Neuronal stem cell (in vitro differentiated cells): ENCODE results near the gene ARL10.

Experiments
- DNase-seq: peaks from one replicate; pipeline ENCODE4 v3.0.0-alpha.2; 2013; ENCODE audit warnings: low spot score
- H2AFZ ChIP-seq: one replicate; pipeline ENCODE4 v1.6.1; 2013; ENCODE audit warnings: mild to moderate bottlenecking, low read length, inconsistent platforms
- H2AK5ac ChIP-seq: 2 replicates; pipeline ENCODE4 v1.6.1; 2013; ENCODE audit warnings: low read depth, mild to moderate bottlenecking, inconsistent platforms, low read length, moderate library complexity, mixed read lengths
- H2BK120ac ChIP-seq: 2 replicates; pipeline ENCODE4 v1.6.1; 2013; ENCODE audit warnings: low read depth, mild to moderate bottlenecking, inconsistent platforms, low read length, moderate library complexity, mixed read lengths
- H2BK12ac ChIP-seq: one replicate; pipeline ENCODE4 v1.6.1; 2013; ENCODE audit warnings: low read length, inconsistent platforms
- H2BK15ac ChIP-seq: 2 replicates; pipeline ENCODE4 v1.6.1; 2013; ENCODE audit warnings: mild to moderate bottlenecking, low read length, inconsistent platforms, mixed read lengths
- H2BK5ac ChIP-seq: one replicate; pipeline ENCODE4 v1.6.1; 2013; ENCODE audit warnings: inconsistent platforms, mild to moderate bottlenecking, low read length, moderate library complexity
- H3K14ac ChIP-seq: one replicate; pipeline ENCODE4 v1.6.1; 2013; ENCODE audit warnings: low read length, inconsistent platforms
- H3K18ac ChIP-seq: 2 replicates; pipeline ENCODE4 v1.6.1; 2013; ENCODE audit warnings: low read length, inconsistent platforms
- H3K23ac ChIP-seq: 2 replicates; pipeline ENCODE4 v1.6.1; 2013; ENCODE audit warnings: low read depth, mild to moderate bottlenecking, mixed read lengths, low read length, inconsistent platforms; ENCODE audit not compliant: poor library complexity
- H3K27ac ChIP-seq: replicated peaks from 3 replicates; pipeline ENCODE4 v1.5.1; 2013; ENCODE audit warnings: low read length, inconsistent platforms
- H3K27me3 ChIP-seq, 3 experiments: 2 replicates each; pipeline ENCODE4 v1.6.1; 2013; ENCODE audit warnings: low read length in 3 of 3, mild to moderate bottlenecking in 2 of 3, inconsistent platforms in 1 of 3, low read depth in 1 of 3, mixed read lengths in 1 of 3, moderate library complexity in 1 of 3; ENCODE audit not compliant: control insufficient read depth in 3 of 3, insufficient read depth in 3 of 3
- H3K36me3 ChIP-seq, 2 donors: replicated peaks in 1 of 2; 2 replicates each; pipeline ENCODE4 v1.6.1; 2013; ENCODE audit warnings: low read length in 2 of 2; ENCODE audit not compliant: control insufficient read depth in 2 of 2, insufficient read depth in 2 of 2
- H3K4ac ChIP-seq: 2 replicates; pipeline ENCODE4 v1.6.1; 2013; ENCODE audit warnings: inconsistent platforms, mild to moderate bottlenecking, low read length, moderate library complexity
- H3K4me1 ChIP-seq, 2 donors: 1 replicate in 1 of 2; 2 replicates in 1 of 2; pipeline ENCODE4 v1.6.1; 2013; ENCODE audit warnings: low read length in 2 of 2, low read depth in 1 of 2; ENCODE audit not compliant: control insufficient read depth in 2 of 2, insufficient read depth in 1 of 2
- H3K4me2 ChIP-seq: one replicate; pipeline ENCODE4 v1.6.1; 2013; ENCODE audit warnings: mild to moderate bottlenecking, low read length, inconsistent platforms; ENCODE audit not compliant: insufficient read depth, poor library complexity, severe bottlenecking
- H3K4me3 ChIP-seq, 2 donors: 2 replicates each; pipeline ENCODE4 v1.5.1; 2013; ENCODE audit warnings: low read length in 2 of 2, mild to moderate bottlenecking in 2 of 2, inconsistent platforms in 1 of 2, moderate library complexity in 1 of 2
- H3K79me1 ChIP-seq: one replicate; pipeline ENCODE4 v1.6.1; 2013; ENCODE audit warnings: low read depth, mild to moderate bottlenecking, inconsistent platforms, low read length, moderate library complexity
- H3K9ac ChIP-seq: one replicate; pipeline ENCODE4 v1.6.1; 2013; ENCODE audit warnings: mild to moderate bottlenecking, low read depth, low read length, inconsistent platforms; ENCODE audit not compliant: poor library complexity
- H3K9me3 ChIP-seq, 2 donors: replicated peaks in 1 of 2; 2 replicates each; pipeline versions ENCODE3 to v1.6.1; 2013; ENCODE audit warnings: low read length in 2 of 2, mild to moderate bottlenecking in 2 of 2, inconsistent platforms in 1 of 2, low read depth in 1 of 2, mixed read lengths in 1 of 2, moderate library complexity in 1 of 2; ENCODE audit not compliant: control insufficient read depth in 2 of 2, insufficient read depth in 1 of 2
- H4K8ac ChIP-seq: one replicate; pipeline ENCODE4 v1.6.1; 2013; ENCODE audit warnings: low read depth, mild to moderate bottlenecking, inconsistent platforms, low read length, moderate library complexity
- H4K91ac ChIP-seq: one replicate; pipeline ENCODE4 v1.6.1; 2013; ENCODE audit warnings: low read length, low read depth, mild to moderate bottlenecking, inconsistent platforms; ENCODE audit not compliant: poor library complexity
- WGBS, 2 donors: extraction: QIAGEN DNeasy Blood & Tissue Kit; methylation state at CpG; one replicate each; pipeline ENCODE4 v1.1.7; 2013; ENCODE audit warnings: missing lambda C conversion rate in 2 of 2, mixed read lengths in 1 of 2; ENCODE audit not compliant: insufficient read length in 2 of 2, insufficient replicate concordance in 1 of 2; ENCODE audit errors: extremely low coverage in 2 of 2; 5-methylcytosine and 5-hydroxymethylcytosine counted together

Gene ARL10

GRCh38 chr5:176414704-176415103 lies 49.4 kb downstream of the ARL10 start:
- no peak overlapping the region for H2AK5ac ChIP-seq
- peaks cover 7% of the 10 kb centered on the region in 2 donors for H3K4me1 ChIP-seq
- peaks cover 2% of the 10 kb centered on the region for H3K79me1 ChIP-seq
- H2BK12ac ChIP-seq: no peak overlapping the region
- no peak overlapping the region for H3K23ac ChIP-seq
- H4K91ac ChIP-seq: no peak overlapping the region
- no peak overlapping the region for H4K8ac ChIP-seq
- H3K9me3 ChIP-seq: peaks cover 0 to 5% of the 10 kb centered on the region in 2 donors
- no peak overlapping the region for H2BK15ac ChIP-seq
- DNase-seq: no peak
- H3K18ac ChIP-seq: no peak overlapping the region
- no peak overlapping the region for H3K9ac ChIP-seq
- no peak overlapping the region for H3K14ac ChIP-seq
- no peak overlapping the region for H3K4me2 ChIP-seq
- no peak overlapping the region for H2AFZ ChIP-seq
- H3K27ac ChIP-seq: no peak overlapping the region
- H3K36me3 ChIP-seq: peaks cover 1 to 6% of the 10 kb centered on the region in 2 donors
- H3K27me3 ChIP-seq: peaks cover 0 to 16% (median 7%) of the 10 kb centered on the region in 3 experiments
- no CpG with 5 or more reads among the region's 3 CpGs for WGBS, 2 donors
- H3K4me3 ChIP-seq: no peak overlapping the region
- H2BK120ac ChIP-seq: no peak overlapping the region
- no peak overlapping the region for H3K4ac ChIP-seq
- no peak overlapping the region for H2BK5ac ChIP-seq

- H3K4me2 ChIP-seq: peak overlapping the region; percentile 85
- H3K23ac ChIP-seq: peak overlapping the region; percentile 8
- H2AFZ ChIP-seq: peak overlapping the region; percentile 95
- H3K18ac ChIP-seq: peak overlapping the region; percentile 57
- H2BK15ac ChIP-seq: no peak overlapping the region
- H4K91ac ChIP-seq: no peak overlapping the region
- H3K14ac ChIP-seq: no peak overlapping the region
- peaks cover 0 to 8% of the 10 kb centered on the region in 2 donors for H3K9me3 ChIP-seq
- H2AK5ac ChIP-seq: no peak overlapping the region
- H3K27me3 ChIP-seq: peaks cover 0 to 16% (median 7%) of the 10 kb centered on the region in 3 experiments
- peak overlapping the region; percentile 75 to 92 for H3K4me3 ChIP-seq
- H3K4me1 ChIP-seq: peaks cover 7% of the 10 kb centered on the region in 2 donors
- H2BK120ac ChIP-seq: no peak overlapping the region
- H4K8ac ChIP-seq: no peak overlapping the region
- H3K27ac ChIP-seq: no peak overlapping the region
- DNase-seq: no peak
- no peaks in the 10 kb centered on the region for H3K36me3 ChIP-seq
- no peak overlapping the region for H2BK12ac ChIP-seq
- H3K4ac ChIP-seq: no peak overlapping the region
- no CpG with 5 or more reads among the region's 13 CpGs for WGBS, 2 donors
- H2BK5ac ChIP-seq: peak overlapping the region; percentile 56
- H3K9ac ChIP-seq: peak overlapping the region; percentile 90
- peaks cover 2% of the 10 kb centered on the region for H3K79me1 ChIP-seq
These were observed 50.1 kb downstream of the ARL10 start for GRCh38 chr5:176415240-176415951.

- H3K27ac ChIP-seq: no peak within 1 kb of the TSS
- no peak within 1 kb of the TSS for H2BK120ac ChIP-seq
- peak within 1 kb of the TSS; percentile 90 for H3K9ac ChIP-seq
- peaks cover 7% of the 10 kb centered on the region in 2 donors for H3K4me1 ChIP-seq
- H3K23ac ChIP-seq: peak within 1 kb of the TSS; percentile 46
- H2AK5ac ChIP-seq: peak within 1 kb of the TSS; percentile 32
- H2AFZ ChIP-seq: peak within 1 kb of the TSS; percentile 95
- peak within 1 kb of the TSS; percentile 85 for H3K4me2 ChIP-seq
- H2BK12ac ChIP-seq: peak within 1 kb of the TSS; percentile 65
- WGBS, 2 donors: no CpG with 5 or more reads among the region's 107 CpGs
- H3K9me3 ChIP-seq: peaks cover 5 to 8% of the 10 kb centered on the region in 2 donors
- no peak within 1 kb of the TSS for H4K91ac ChIP-seq
- H3K18ac ChIP-seq: peak within 1 kb of the TSS; percentile 77
- H3K36me3 ChIP-seq: no peaks in the 10 kb centered on the region
- H3K14ac ChIP-seq: peak within 1 kb of the TSS; percentile 76
- peak within 1 kb of the TSS; percentile 75 to 92 for H3K4me3 ChIP-seq
- peaks cover 2% of the 10 kb centered on the region for H3K79me1 ChIP-seq
- no peak within 1 kb of the TSS for H4K8ac ChIP-seq
- peak; percentile 87 for DNase-seq
- peaks cover 0 to 16% (median 7%) of the 10 kb centered on the region in 3 experiments for H3K27me3 ChIP-seq
- peak within 1 kb of the TSS; percentile 82 for H2BK15ac ChIP-seq
- no peak within 1 kb of the TSS for H3K4ac ChIP-seq
- peak within 1 kb of the TSS; percentile 56 for H2BK5ac ChIP-seq
These were observed 51.0 kb downstream of the ARL10 start, which contains the start of gene CLTB for GRCh38 chr5:176415952-176416924. Gene CLTB, minus strand, starts transcription at chr5:176416539. Its CDS starts 176 bp downstream, at chr5:176416363.
